A549 (cell line): ENCODE results near the gene TBL1Y.

ENCODE experiments used
- CTCF ChIP-seq: fragments of >200 bp; sonication (Bioruptor Twin); formaldehyde crosslinking; IDR thresholded peaks from 3 replicates; pipeline ENCODE4 v1.5.1; 2016
- ELK1 ChIP-seq: fragments of 150-350 bp; IDR thresholded peaks from 2 replicates; pipeline ENCODE4 v1.6.1; 2014; ENCODE audit warnings: low read depth, mild to moderate bottlenecking, low read length
- GATA3 ChIP-seq: IDR thresholded peaks from 2 replicates; pipeline ENCODE4 v1.6.1; 2012; ENCODE audit warnings: borderline replicate concordance

DNA sequence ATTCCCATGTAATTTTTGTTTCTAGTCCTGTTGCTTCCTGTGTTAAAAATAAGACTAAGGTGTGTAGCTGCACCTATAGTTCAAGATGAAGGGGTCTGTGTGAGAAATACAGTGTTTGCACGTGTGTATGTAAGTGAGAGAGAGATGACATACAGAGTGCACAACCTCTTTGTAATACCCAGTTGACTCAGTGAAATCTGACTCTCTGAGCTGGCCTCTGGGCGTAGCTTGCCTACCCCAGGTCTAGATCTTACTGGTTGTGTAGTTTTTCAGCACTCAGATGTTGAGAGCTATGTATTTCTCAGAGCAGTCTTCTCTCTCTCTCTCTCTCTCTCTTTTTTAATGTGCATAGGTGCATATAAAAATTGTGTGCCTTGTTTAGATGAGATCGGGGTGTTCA, 56.0 kb downstream of the TBL1Y start:
- TF ChIP-seq CTCF (no peak), GATA3 (no peak), ELK1 (no peak)
